ENCODE data around the gene SLC9A5. TPM values are rescaled to one million over a fixed set of nuclear protein-coding genes. Genes with fewer than 3 reads are reported as not detected.

Gene SLC9A5
- total RNA-seq, 2 experiments from 2014 or later, result 2.7 to 4.2 TPM

GRCh38 chr16:67223992-67224391 is 24.8 kb upstream of the SLC9A5 start:
- CTCF ChIA-PET (ENCODE audit: unreplicated experiment), result no interaction called here
- no TSS peak for BruUV-seq (replicated peaks)
- POLR2A ChIA-PET, result no interaction called here
- no peak overlapping the region for H3K4me2 ChIP-seq (ENCODE audit: low read length)
- TF ChIP-seq CTCF (conservative IDR thresholded peaks at IDR 0.05; ENCODE audit: low read length), result no peak
- TF ChIP-seq EZH2phosphoT487 (IDR thresholded peaks at IDR 0.05; ENCODE audit: borderline replicate concordance, low read depth, low read length), result no peak
- intact Hi-C loops (cut with micrococcal nuclease; ENCODE audit: unreplicated experiment), result no loop called here
- no peak for DNase-seq (ENCODE audit: low spot score)
- peaks cover 18% of the 10 kb centered on the region for H3K4me1 ChIP-seq (ENCODE audit: insufficient read depth, low read length, poor library complexity, severe bottlenecking)
- H3K27ac ChIP-seq (ENCODE audit: low read depth, low read length, poor library complexity, severe bottlenecking), result no peak overlapping the region
- no peaks in the 10 kb centered on the region for H3K9me3 ChIP-seq (ENCODE audit: low read length)
- H3K4me3 ChIP-seq (ENCODE audit: low read depth, low read length, poor library complexity, severe bottlenecking), result no peak overlapping the region
- H3K79me2 ChIP-seq (ENCODE audit: insufficient read depth, low read depth, low read length), result peaks cover 13% of the 10 kb centered on the region
- H4K20me1 ChIP-seq (ENCODE audit: insufficient read depth, low read length), result no peaks in the 10 kb centered on the region
- no peaks in the 10 kb centered on the region for H3K9me2 ChIP-seq (ENCODE audit: insufficient read depth, low read length)
- H2AFZ ChIP-seq (ENCODE audit: low read length), result no peak overlapping the region
- H3K36me3 ChIP-seq (ENCODE audit: insufficient read depth, low read length), result peaks cover 10% of the 10 kb centered on the region; the same call in 1 of the 2 replicates

DNA sequence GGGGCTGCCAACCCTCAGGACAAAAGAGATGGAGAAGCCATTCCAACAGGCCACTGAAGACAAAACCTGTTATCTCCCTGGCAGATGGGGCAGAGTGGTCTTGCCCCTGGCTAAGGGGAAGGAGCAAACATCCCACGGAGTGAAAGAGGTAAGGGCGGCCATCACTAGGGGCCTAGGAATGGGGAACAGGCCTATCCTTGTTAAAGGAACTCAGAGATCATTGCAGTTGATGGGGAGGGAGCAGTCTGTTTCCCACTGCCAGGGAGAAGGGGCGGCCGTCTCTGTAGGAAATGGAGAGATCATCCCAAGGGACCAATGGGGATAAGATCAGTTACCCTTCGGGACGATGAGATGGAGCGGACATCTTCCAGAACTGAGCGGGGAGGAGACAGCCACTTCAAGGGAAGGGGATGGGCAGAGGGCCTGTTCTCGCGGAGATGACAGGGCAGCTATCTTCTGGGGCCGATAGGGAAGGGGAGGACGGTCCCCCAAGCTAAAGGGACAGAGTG is 22.4 kb upstream of the SLC9A5 start:
- peak overlapping the region; percentile 15 for H3K27ac ChIP-seq (ENCODE audit: low read depth, low read length, poor library complexity, severe bottlenecking)
- H4K20me1 ChIP-seq (ENCODE audit: insufficient read depth, low read length), result no peaks in the 10 kb centered on the region
- TF ChIP-seq CTCF (conservative IDR thresholded peaks at IDR 0.05; ENCODE audit: low read length), result no peak
- TF ChIP-seq EZH2phosphoT487 (IDR thresholded peaks at IDR 0.05; ENCODE audit: borderline replicate concordance, low read depth, low read length), result no peak
- H3K79me2 ChIP-seq (ENCODE audit: insufficient read depth, low read depth, low read length), result peaks cover 13% of the 10 kb centered on the region
- CTCF ChIA-PET (ENCODE audit: unreplicated experiment), result interaction anchor here (0.5 to 1.8 kb wide), 9 partner anchors 10 to 446 kb away, joined by 3 to 7 read pairs (median 4); no protein-coding TSS in a partner anchor
- H3K36me3 ChIP-seq (ENCODE audit: insufficient read depth, low read length), result peaks cover 33% of the 10 kb centered on the region
- BruUV-seq (replicated peaks), result TSS peak; percentile 66
- H3K4me3 ChIP-seq (ENCODE audit: low read depth, low read length, poor library complexity, severe bottlenecking), result peak overlapping the region; percentile 95
- intact Hi-C loops (cut with micrococcal nuclease; ENCODE audit: unreplicated experiment), result loop anchor here (2.0 to 5.0 kb wide), 2 partner anchors 34 to 209 kb away; partner anchors contain the start of gene E2F4
- no peaks in the 10 kb centered on the region for H3K9me3 ChIP-seq (ENCODE audit: low read length)
- no peak for DNase-seq (ENCODE audit: low spot score)
- peak overlapping the region; percentile 76; the same call in 1 of the 2 replicates for H2AFZ ChIP-seq (ENCODE audit: low read length)
- H3K9me2 ChIP-seq (ENCODE audit: insufficient read depth, low read length), result no peaks in the 10 kb centered on the region
- POLR2A ChIA-PET, result interaction anchor here (0.6 to 2.3 kb wide), 13 partner anchors 9 to 356 kb away, joined by 3 to 11 read pairs (median 5); partner anchors contain the start of gene SLC9A5
- peaks cover 18% of the 10 kb centered on the region for H3K4me1 ChIP-seq (ENCODE audit: insufficient read depth, low read length, poor library complexity, severe bottlenecking)
- peak overlapping the region; percentile 95 for H3K4me2 ChIP-seq (ENCODE audit: low read length)

Measured in OCI-LY7 (cell line).